OCI-LY7 (cell line): Measurements from ENCODE around the gene TPRKB. TPM values are rescaled to one million over a fixed set of nuclear protein-coding genes. Genes with fewer than 3 reads are reported as not detected.
"Not testable (repeated sequence)": the region's sequence is repeated elsewhere in the genome, so short reads cannot be mapped to it uniquely, and the experiment has no call there.

Experiments used
- BruUV-seq: library from RNA; stranded (reverse); fragments of 400-500 nt; replicated peaks from 2 replicates; lab custom pipeline; 2021; lab: Mats Ljungman, UMichigan
- CTCF ChIA-PET: fragments of 300-600 bp; sonication (Branson Sonifier 250); formaldehyde crosslinking; loops from one replicate; lab custom pipeline; 2022; ENCODE audit warnings: antibody characterized with exemption; ENCODE audit not compliant: unreplicated experiment; lab: Charles Lee
- POLR2A ChIA-PET: fragments of 300-600 bp; sonication (Branson Sonifier 250); formaldehyde crosslinking; loops from one replicate; lab custom pipeline; 2022; ENCODE audit warnings: antibody characterized with exemption; lab: Charles Lee
- DNase-seq: peaks from one replicate; pipeline ENCODE4 v3.0.0-alpha.2; 2015; ENCODE audit warnings: low spot score
- H2AFZ ChIP-seq: fragments of 200-600 bp; sonication (generic), shearing (Covaris generic); 2 replicates; pipeline ENCODE4 v1.6.1; 2014; ENCODE audit warnings: mild to moderate bottlenecking, antibody characterized with exemption, low read length, moderate library complexity
- H3K27ac ChIP-seq: fragments of 200-600 bp; sonication (generic); 2 replicates; pipeline ENCODE4 v1.5.1; 2014; ENCODE audit warnings: mixed run types, low read depth, mild to moderate bottlenecking, moderate library complexity, low read length, inconsistent platforms; ENCODE audit not compliant: poor library complexity, severe bottlenecking
- H3K36me3 ChIP-seq: fragments of 200-600 bp; sonication (generic); 2 replicates; pipeline ENCODE4 v1.6.1; 2014; ENCODE audit warnings: mild to moderate bottlenecking, antibody characterized with exemption, low read length, moderate library complexity, mixed read lengths; ENCODE audit not compliant: insufficient read depth
- H3K4me1 ChIP-seq: fragments of 200-600 bp; sonication (generic); 2 replicates; pipeline ENCODE4 v1.5.1; 2014; ENCODE audit warnings: mild to moderate bottlenecking, low read length; ENCODE audit not compliant: insufficient read depth, poor library complexity, severe bottlenecking
- H3K4me2 ChIP-seq: fragments of 200-600 bp; sonication (generic); 2 replicates; pipeline ENCODE4 v1.6.1; 2014; ENCODE audit warnings: mild to moderate bottlenecking, low read length
- H3K4me3 ChIP-seq: fragments of 200-600 bp; sonication (generic); 2 replicates; pipeline ENCODE4 v1.5.1; 2014; ENCODE audit warnings: mild to moderate bottlenecking, low read depth, low read length; ENCODE audit not compliant: poor library complexity, severe bottlenecking
- H3K79me2 ChIP-seq: fragments of 200-600 bp; sonication (generic); 2 replicates; pipeline ENCODE4 v1.6.1; 2016; ENCODE audit warnings: low read depth, mild to moderate bottlenecking, low read length, moderate library complexity, mixed read lengths; ENCODE audit not compliant: insufficient read depth
- H3K9me2 ChIP-seq: fragments of 200-600 bp; sonication (generic); 2 replicates; pipeline ENCODE4 v1.6.1; 2016; ENCODE audit warnings: mild to moderate bottlenecking, low read length, mixed read lengths; ENCODE audit not compliant: insufficient read depth
- H3K9me3 ChIP-seq: fragments of 200-600 bp; sonication (generic); 2 replicates; pipeline ENCODE4 v1.6.1; 2014; ENCODE audit warnings: mild to moderate bottlenecking, mixed run types, low read length, mixed read lengths
- H4K20me1 ChIP-seq: fragments of 200-600 bp; sonication (generic); 2 replicates; pipeline ENCODE4 v1.6.1; 2014; ENCODE audit warnings: mild to moderate bottlenecking, antibody characterized with exemption, low read length, moderate library complexity, mixed read lengths; ENCODE audit not compliant: insufficient read depth
- EZH2phosphoT487 ChIP-seq: fragments of 200-600 bp; sonication (generic); IDR thresholded peaks from 2 replicates; pipeline ENCODE4 v1.6.1; 2018; ENCODE audit warnings: low read depth, borderline replicate concordance, mild to moderate bottlenecking, mixed run types, antibody characterized with exemption, low read length, moderate library complexity, mixed read lengths
- intact Hi-C: fragments of 100-400 bp; cut with micrococcal nuclease; formaldehyde crosslinking; loops from one replicate; pipeline ENCODE4 v1.10.0; 2022; ENCODE audit not compliant: unreplicated experiment
- total RNA-seq, 2 experiments: library from RNA; depleted of rRNA in 1 of 2; stranded (reverse); fragments of >200 nt in 1 of 2; shearing (Covaris generic) in 1 of 2; gene quantifications; 2 replicates each; pipeline ENCODE4 v1.2.3, GENCODE V29; 2014 to 2022
- TF ChIP-seq, protein P1 (sequence below): fragments of 200-600 bp; sonication (generic); conservative IDR thresholded peaks from 2 replicates; pipeline ENCODE4 v1.5.1; 2014; ENCODE audit warnings: mild to moderate bottlenecking, antibody characterized with exemption, low read length, moderate library complexity, mixed read lengths

TPRKB gene
- total RNA-seq, 2 experiments from 2014 or later = 29.3 to 51.4 TPM

GRCh38 chr2:73697606-73698005 is 39.5 kb downstream of the TPRKB start:
- Histone ChIP-seq H3K79me2 (no peaks in the 10 kb centered on the region), H3K4me3 (no peak overlapping the region), H4K20me1 (no peaks in the 10 kb centered on the region), H3K27ac (no peak overlapping the region), H3K9me2 (no peaks in the 10 kb centered on the region), H3K4me2 (no peak overlapping the region), H3K4me1 (no peaks in the 10 kb centered on the region), H3K9me3 (no peaks in the 10 kb centered on the region), H3K36me3 (no peaks in the 10 kb centered on the region), H2AFZ (no peak overlapping the region)
- no TSS peak for BruUV-seq
- no peak for TF ChIP-seq EZH2phosphoT487
- TF ChIP-seq, protein P1, sequence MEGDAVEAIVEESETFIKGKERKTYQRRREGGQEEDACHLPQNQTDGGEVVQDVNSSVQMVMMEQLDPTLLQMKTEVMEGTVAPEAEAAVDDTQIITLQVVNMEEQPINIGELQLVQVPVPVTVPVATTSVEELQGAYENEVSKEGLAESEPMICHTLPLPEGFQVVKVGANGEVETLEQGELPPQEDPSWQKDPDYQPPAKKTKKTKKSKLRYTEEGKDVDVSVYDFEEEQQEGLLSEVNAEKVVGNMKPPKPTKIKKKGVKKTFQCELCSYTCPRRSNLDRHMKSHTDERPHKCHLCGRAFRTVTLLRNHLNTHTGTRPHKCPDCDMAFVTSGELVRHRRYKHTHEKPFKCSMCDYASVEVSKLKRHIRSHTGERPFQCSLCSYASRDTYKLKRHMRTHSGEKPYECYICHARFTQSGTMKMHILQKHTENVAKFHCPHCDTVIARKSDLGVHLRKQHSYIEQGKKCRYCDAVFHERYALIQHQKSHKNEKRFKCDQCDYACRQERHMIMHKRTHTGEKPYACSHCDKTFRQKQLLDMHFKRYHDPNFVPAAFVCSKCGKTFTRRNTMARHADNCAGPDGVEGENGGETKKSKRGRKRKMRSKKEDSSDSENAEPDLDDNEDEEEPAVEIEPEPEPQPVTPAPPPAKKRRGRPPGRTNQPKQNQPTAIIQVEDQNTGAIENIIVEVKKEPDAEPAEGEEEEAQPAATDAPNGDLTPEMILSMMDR = no peak
- ChIA-PET POLR2A (no interaction called here), CTCF (no interaction called here)
- intact Hi-C loops = no loop called here
- DNase-seq = no peak

GRCh38 chr2:73696985-73697384 is 40.2 kb downstream of the TPRKB start:
- H3K27ac ChIP-seq, H4K20me1 ChIP-seq, intact Hi-C loops, H3K9me2 ChIP-seq, H3K36me3 ChIP-seq, CTCF ChIA-PET, BruUV-seq, H3K9me3 ChIP-seq, H3K4me1 ChIP-seq, H3K79me2 ChIP-seq, POLR2A ChIA-PET, H3K4me2 ChIP-seq, H3K4me3 ChIP-seq, DNase-seq, H2AFZ ChIP-seq: not testable (repeated sequence)

DNA sequence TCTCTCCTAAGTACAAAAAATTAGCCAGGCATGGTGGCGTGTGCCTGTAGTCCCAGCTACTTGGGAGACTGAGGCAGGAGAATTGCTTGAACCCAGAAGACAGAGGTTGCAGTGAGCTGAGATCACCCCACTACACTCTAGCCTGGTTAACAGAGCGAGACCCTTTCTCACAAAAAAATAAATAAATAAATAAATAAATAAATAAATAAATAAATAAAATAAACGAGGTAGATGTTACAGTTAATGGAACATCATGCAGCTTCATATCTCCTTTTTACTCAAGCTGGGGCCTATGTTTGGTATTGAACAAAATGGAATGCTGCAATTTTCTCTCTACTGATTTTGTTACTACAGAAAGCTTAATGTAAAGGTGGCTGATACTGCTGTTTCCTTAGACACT is 40.6 kb downstream of the TPRKB start:
- POLR2A ChIA-PET, H3K27ac ChIP-seq, H4K20me1 ChIP-seq, H2AFZ ChIP-seq, H3K9me3 ChIP-seq, H3K79me2 ChIP-seq, CTCF ChIA-PET, H3K4me3 ChIP-seq, BruUV-seq, H3K4me2 ChIP-seq, H3K4me1 ChIP-seq, H3K9me2 ChIP-seq, H3K36me3 ChIP-seq, intact Hi-C loops, DNase-seq: not testable (repeated sequence)
